GM18526 (cell line): ENCODE measurements around the gene GRID2.

Experiments
- POLR2A ChIP-seq: IDR thresholded peaks from 3 replicates; pipeline ENCODE4 v1.6.1; 2011; ENCODE audit not compliant: insufficient read length; ENCODE audit errors: extremely low read depth

GRID2 gene

DNA sequence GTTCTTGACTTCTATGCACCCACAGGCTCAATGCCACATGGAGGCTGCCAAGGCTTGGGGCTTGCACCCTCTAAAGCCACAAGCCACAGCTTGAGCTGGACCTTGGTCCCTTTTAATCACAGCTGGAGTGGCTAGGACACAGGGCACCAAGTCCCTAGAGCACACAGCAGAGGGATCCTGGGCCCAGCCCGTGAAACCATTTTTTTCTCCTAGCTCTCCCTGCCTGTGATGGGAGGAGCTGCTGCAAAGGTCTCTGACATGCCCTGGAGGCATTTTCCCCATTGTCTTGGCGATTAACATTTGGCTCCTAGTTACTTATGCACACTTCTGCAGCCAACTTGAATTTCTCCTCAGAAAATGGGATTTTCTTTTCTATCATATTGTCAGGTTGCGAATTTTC lies 410.9 kb downstream of the GRID2 start:
- no peak for TF ChIP-seq POLR2A

GRCh38 chr4:92733231-92733630 lies 429.5 kb downstream of the GRID2 start:
- no peak for TF ChIP-seq POLR2A

- no peak for TF ChIP-seq POLR2A
These were observed 431.4 kb downstream of the GRID2 start for GRCh38 chr4:92735025-92735665.

DNA sequence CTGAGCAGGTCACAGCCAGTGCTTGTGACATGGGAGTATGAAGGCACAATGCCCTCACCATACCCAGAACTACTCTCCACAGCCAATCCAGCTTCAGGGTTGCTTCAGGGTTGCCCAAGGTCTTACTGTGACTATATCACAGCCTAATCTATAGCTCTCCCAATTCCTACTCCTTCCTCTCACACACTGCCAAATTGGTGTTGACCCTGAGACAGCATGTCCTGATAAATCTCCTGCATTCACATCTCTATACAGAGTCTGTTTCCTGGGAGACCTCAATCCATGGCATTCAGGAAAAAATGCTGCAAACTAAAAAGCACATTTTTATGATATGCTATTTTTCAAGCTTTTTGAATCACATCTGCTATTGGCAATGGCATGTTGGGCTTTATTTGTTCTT lies 456.7 kb downstream of the GRID2 start:
- TF ChIP-seq POLR2A = no peak

- no peak for TF ChIP-seq POLR2A
These were observed 472.3 kb downstream of the GRID2 start for GRCh38 chr4:92776080-92776479.

GRCh38 chr4:92789741-92790140 lies 486.0 kb downstream of the GRID2 start:
- no peak for TF ChIP-seq POLR2A

DNA sequence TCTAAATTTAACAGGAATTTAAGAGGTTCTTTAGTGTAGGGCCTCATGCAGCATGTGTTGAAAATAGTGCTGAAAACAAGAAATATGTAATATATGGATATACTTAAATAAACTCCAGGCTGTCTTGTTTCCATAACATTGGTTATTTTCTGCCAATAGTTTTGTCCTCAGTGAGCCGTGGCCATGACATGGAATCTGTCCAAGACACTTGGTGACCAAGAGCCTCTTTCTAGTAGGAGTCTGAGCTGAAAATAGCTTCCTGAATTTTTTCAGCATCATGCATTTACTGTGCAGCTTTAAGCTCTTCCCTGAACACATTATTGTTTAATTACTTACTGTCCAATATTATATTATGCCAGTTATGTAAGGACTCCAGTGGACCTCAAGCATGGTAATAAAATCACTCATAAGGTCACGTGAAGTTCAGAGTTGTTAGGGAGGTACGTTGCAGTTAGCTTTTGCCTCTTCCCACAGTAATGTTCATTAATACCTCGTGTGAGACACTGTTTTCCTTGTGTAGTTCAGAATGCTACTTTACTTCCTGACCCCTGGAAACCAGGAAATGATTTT lies 488.2 kb downstream of the GRID2 start:
- no peak for TF ChIP-seq POLR2A

GRCh38 chr4:92809381-92809780 lies 505.6 kb downstream of the GRID2 start:
- no peak for TF ChIP-seq POLR2A

- no peak for TF ChIP-seq POLR2A
These were observed 508.9 kb downstream of the GRID2 start for GRCh38 chr4:92812652-92813051.

- TF ChIP-seq POLR2A = no peak
These were observed 510.9 kb downstream of the GRID2 start for GRCh38 chr4:92814677-92815076.

DNA sequence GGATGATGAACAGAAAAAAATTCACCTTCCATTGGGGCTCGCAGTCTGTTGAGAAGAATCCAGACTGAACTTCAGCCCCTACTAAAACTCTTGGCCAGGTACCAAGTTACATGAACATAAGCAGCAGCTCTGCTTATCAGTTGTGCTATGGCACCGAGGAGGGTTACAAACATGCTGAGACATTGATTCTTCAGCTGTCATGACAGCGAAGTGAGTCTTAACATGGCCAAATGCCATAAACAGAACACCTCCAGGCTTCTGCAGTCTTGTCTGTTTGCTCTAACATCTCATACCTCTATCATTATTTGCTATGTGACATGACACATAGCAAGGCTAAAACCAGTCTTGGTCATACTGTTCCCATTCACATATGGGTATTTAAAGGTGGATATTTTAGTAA lies 521.5 kb downstream of the GRID2 start:
- no peak for TF ChIP-seq POLR2A

GRCh38 chr4:92825791-92826190 lies 522.0 kb downstream of the GRID2 start:
- no peak for TF ChIP-seq POLR2A

DNA sequence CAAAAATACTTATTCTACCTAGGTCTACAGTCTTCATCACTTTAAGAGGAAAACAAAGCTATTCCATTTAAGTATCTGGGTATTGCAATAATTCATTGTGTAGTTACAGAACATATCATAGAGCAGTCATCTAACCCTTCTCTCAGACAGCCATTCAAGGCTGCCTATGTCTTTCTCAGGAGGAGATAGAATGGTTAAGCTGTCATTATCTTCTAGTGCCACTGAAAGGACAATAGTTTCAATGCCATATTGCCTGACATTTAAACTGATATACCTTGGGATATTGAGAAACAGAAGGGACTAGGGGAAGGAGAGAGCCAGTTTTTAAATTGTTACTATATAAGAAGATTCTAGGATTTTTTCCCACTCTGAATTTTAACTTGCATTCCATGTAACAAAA lies 527.0 kb downstream of the GRID2 start:
- TF ChIP-seq POLR2A = no peak

DNA sequence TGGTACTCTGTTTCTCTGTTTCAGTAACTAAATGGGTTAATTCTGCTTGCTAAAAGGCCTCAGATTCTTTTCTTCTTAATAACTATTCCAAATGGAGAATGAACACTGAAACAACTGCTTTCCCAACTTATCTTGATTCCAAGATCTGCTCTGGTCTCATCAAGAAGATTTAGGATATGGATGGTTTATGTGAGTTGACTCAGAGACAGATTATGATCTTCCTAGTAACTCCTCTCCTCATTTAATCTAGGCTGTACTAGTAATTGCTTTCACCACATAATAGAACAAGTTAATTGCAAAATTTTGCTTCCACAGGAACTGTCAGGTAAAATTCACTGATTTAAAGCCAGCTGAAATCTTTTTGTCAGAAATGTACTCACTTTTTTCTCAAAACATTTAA lies 537.1 kb downstream of the GRID2 start:
- no peak for TF ChIP-seq POLR2A

GRCh38 chr4:92843784-92844183 lies 540.0 kb downstream of the GRID2 start:
- TF ChIP-seq POLR2A = no peak

GRCh38 chr4:92847026-92847425 lies 543.3 kb downstream of the GRID2 start:
- no peak for TF ChIP-seq POLR2A

GRCh38 chr4:92862509-92862908 lies 558.7 kb downstream of the GRID2 start:
- no peak for TF ChIP-seq POLR2A
